ENCODE data around the gene LGR6.

LGR6 gene

GRCh38 chr1:202221911-202222909 lies 28.6 kb downstream of the LGR6 start:
- no peaks in the 10 kb centered on the region for H3K4me1 ChIP-seq
- no peaks in the 10 kb centered on the region for H3K9me3 ChIP-seq
- no peaks in the 10 kb centered on the region for H3K36me3 ChIP-seq
- no peak overlapping the region for H3K4me3 ChIP-seq (ENCODE audit: low read depth, low read length)
- TF ChIP-seq CTCF (IDR thresholded peaks at IDR 0.05; ENCODE audit: low read depth, low read length) = no peak
- H3K27me3 ChIP-seq = peaks cover 9% of the 10 kb centered on the region; the same call in 1 of the 2 replicates
- no peak for DNase-seq

- no peak for TF ChIP-seq CTCF (IDR thresholded peaks at IDR 0.05; ENCODE audit: low read depth, low read length)
- DNase-seq = no peak
Measured at GRCh38 chr1:202223121-202223860, 29.7 kb downstream of the LGR6 start.

DNA sequence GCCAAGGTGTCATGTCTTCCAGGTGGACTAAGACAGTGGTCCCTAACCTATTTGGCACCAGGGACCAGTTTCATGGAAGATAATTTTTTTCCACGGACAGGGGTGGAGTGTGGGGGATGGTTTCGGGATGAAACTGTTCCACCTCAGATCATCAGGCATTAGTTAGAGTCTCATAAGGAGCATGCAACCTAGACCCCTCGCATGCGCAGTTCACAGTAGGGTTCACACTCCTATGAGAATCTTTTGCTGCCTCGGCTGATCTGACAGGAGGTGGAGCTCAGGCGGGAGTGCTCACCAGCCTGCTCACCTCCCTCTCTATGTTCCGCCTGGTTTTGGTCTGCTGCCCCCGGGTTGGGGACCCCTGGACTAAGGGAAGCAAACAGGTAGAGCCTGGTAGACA lies 30.9 kb downstream of the LGR6 start:
- Histone ChIP-seq H3K9me3 (no peaks in the 10 kb centered on the region), H3K36me3 (no peaks in the 10 kb centered on the region), H3K4me3 (ENCODE audit: low read depth, low read length) (no peak overlapping the region), H3K4me1 (no peaks in the 10 kb centered on the region), H3K27me3 (no peaks in the 10 kb centered on the region)
- no peak for DNase-seq
- TF ChIP-seq CTCF (IDR thresholded peaks at IDR 0.05; ENCODE audit: low read depth, low read length) = no peak

More at GRCh38 chr1:202223121-202223860, 29.7 kb downstream of the LGR6 start:
- Histone ChIP-seq H3K27me3 (peaks cover 5% of the 10 kb centered on the region; the same call in 1 of the 2 replicates), H3K9me3 (no peaks in the 10 kb centered on the region), H3K36me3 (no peaks in the 10 kb centered on the region), H3K4me1 (no peaks in the 10 kb centered on the region), H3K4me3 (ENCODE audit: low read depth, low read length) (no peak overlapping the region)

GRCh38 chr1:202225131-202225530 lies 31.5 kb downstream of the LGR6 start:
- H3K4me3 ChIP-seq (ENCODE audit: low read depth, low read length) = no peak overlapping the region
- no peak for DNase-seq
- H3K36me3 ChIP-seq = no peaks in the 10 kb centered on the region
- H3K4me1 ChIP-seq = no peaks in the 10 kb centered on the region
- no peak for TF ChIP-seq CTCF (IDR thresholded peaks at IDR 0.05; ENCODE audit: low read depth, low read length)
- no peaks in the 10 kb centered on the region for H3K27me3 ChIP-seq
- no peaks in the 10 kb centered on the region for H3K9me3 ChIP-seq

DNA sequence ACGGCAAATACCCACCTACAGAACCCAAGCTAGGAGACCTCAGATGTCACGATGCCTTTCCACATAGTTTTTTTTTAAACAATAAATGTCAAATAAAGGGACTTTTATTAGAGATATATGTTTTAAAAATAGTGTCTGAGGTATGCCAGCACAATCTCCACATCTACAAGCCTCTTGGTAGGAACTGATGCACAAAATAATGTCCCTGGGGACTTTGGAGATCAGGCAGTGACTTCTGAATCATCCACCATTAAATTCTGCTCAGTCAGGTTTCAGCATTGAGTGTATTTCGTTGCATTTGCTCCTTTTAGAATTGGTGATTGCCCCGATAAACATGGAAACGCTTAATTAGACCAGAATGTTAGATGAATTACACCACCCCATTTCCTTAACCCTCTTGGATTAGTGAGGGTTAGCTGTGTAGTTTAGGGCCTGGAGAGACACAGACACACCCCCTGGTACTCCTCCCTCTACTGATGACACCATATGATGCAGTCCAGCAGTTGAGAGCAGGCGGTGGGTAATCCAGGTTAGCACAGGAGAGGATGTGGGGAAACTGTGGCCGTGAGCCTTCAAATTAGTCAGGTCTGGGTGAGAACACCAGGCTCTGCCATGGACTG lies 33.6 kb downstream of the LGR6 start:
- H3K36me3 ChIP-seq = no peaks in the 10 kb centered on the region
- H3K27me3 ChIP-seq = no peaks in the 10 kb centered on the region
- DNase-seq = no peak
- no peak overlapping the region for H3K4me3 ChIP-seq (ENCODE audit: low read depth, low read length)
- H3K4me1 ChIP-seq = no peaks in the 10 kb centered on the region
- TF ChIP-seq CTCF (IDR thresholded peaks at IDR 0.05; ENCODE audit: low read depth, low read length) = no peak
- no peaks in the 10 kb centered on the region for H3K9me3 ChIP-seq

Measured in BE2C (cell line).